ENCODE data around the gene KPNA5. TPM values are rescaled to one million over a fixed set of nuclear protein-coding genes. Genes with fewer than 3 reads are reported as not detected.

KPNA5 gene
- polyA plus RNA-seq, 1 donor from 2014 or later = 48.5 TPM

GRCh38 chr6:116672306-116672705 lies 8.7 kb upstream of the KPNA5 start:
- H3K4me3 ChIP-seq (ENCODE audit: low read length) = no peak overlapping the region
- TF ChIP-seq EZH2 (IDR thresholded peaks at IDR 0.05; ENCODE audit: borderline replicate concordance, insufficient read depth, low read length, poor library complexity, severe bottlenecking) (no peak), TAF1 (IDR thresholded peaks at IDR 0.05; ENCODE audit: low read depth) (no peak), REST (IDR thresholded peaks at IDR 0.05; ENCODE audit: borderline replicate concordance) (no peak), CTCF (IDR thresholded peaks at IDR 0.05; ENCODE audit: poor library complexity, severe bottlenecking) (no peak), POLR2AphosphoS5 (IDR thresholded peaks at IDR 0.05) (no peak), MXI1 (conservative IDR thresholded peaks at IDR 0.05; ENCODE audit: poor library complexity, severe bottlenecking) (no peak), RAD21 (conservative IDR thresholded peaks at IDR 0.05) (no peak), EP300 (conservative IDR thresholded peaks at IDR 0.05; ENCODE audit: poor library complexity, severe bottlenecking) (no peak), SMC3 (conservative IDR thresholded peaks at IDR 0.05; ENCODE audit: poor library complexity) (no peak)
- no peaks in the 10 kb centered on the region for H3K9me2 ChIP-seq (ENCODE audit: insufficient read depth, low read length)
- no peaks in the 10 kb centered on the region for H4K20me1 ChIP-seq (ENCODE audit: insufficient read depth)
- no peak overlapping the region for H3K27ac ChIP-seq (ENCODE audit: low read length)
- H3K27me3 ChIP-seq (ENCODE audit: insufficient read depth, low read depth, low read length) = no peaks in the 10 kb centered on the region
- H3K9me3 ChIP-seq (ENCODE audit: low read length) = no peaks in the 10 kb centered on the region
- H3K4me2 ChIP-seq (ENCODE audit: low read length) = no peak overlapping the region
- no peak overlapping the region for H2AFZ ChIP-seq (ENCODE audit: low read depth, low read length)
- no peaks in the 10 kb centered on the region for H3F3A ChIP-seq (ENCODE audit: insufficient read depth, low read length, poor library complexity, severe bottlenecking)
- H3K36me3 ChIP-seq (ENCODE audit: insufficient read depth, low read length) = no peaks in the 10 kb centered on the region
- peaks cover 12% of the 10 kb centered on the region for H3K79me2 ChIP-seq (replicated peaks; ENCODE audit: insufficient read depth, low read length)
- H3K9ac ChIP-seq (ENCODE audit: low read length) = no peak overlapping the region

GRCh38 chr6:116676021-116676420 lies 5.0 kb upstream of the KPNA5 start:
- H3K9me3 ChIP-seq (ENCODE audit: low read length) = no peaks in the 10 kb centered on the region
- H3K79me2 ChIP-seq (replicated peaks; ENCODE audit: insufficient read depth, low read length) = no peaks in the 10 kb centered on the region
- H3K9ac ChIP-seq (ENCODE audit: low read length) = no peak overlapping the region
- no peaks in the 10 kb centered on the region for H3K36me3 ChIP-seq (ENCODE audit: insufficient read depth, low read length)
- no peak overlapping the region for H3K27ac ChIP-seq (ENCODE audit: low read length)
- TF ChIP-seq SMC3 (conservative IDR thresholded peaks at IDR 0.05; ENCODE audit: poor library complexity) (no peak), TAF1 (IDR thresholded peaks at IDR 0.05; ENCODE audit: low read depth) (no peak), MXI1 (conservative IDR thresholded peaks at IDR 0.05; ENCODE audit: poor library complexity, severe bottlenecking) (no peak), EZH2 (IDR thresholded peaks at IDR 0.05; ENCODE audit: borderline replicate concordance, insufficient read depth, low read length, poor library complexity, severe bottlenecking) (no peak), RAD21 (conservative IDR thresholded peaks at IDR 0.05) (no peak), EP300 (conservative IDR thresholded peaks at IDR 0.05; ENCODE audit: poor library complexity, severe bottlenecking) (no peak), CTCF (IDR thresholded peaks at IDR 0.05; ENCODE audit: poor library complexity, severe bottlenecking) (no peak), REST (IDR thresholded peaks at IDR 0.05; ENCODE audit: borderline replicate concordance) (no peak), POLR2AphosphoS5 (IDR thresholded peaks at IDR 0.05) (no peak)
- H3K4me3 ChIP-seq (ENCODE audit: low read length) = no peak overlapping the region
- H3K27me3 ChIP-seq (ENCODE audit: insufficient read depth, low read depth, low read length) = no peaks in the 10 kb centered on the region
- no peak overlapping the region for H2AFZ ChIP-seq (ENCODE audit: low read depth, low read length)
- H3K9me2 ChIP-seq (ENCODE audit: insufficient read depth, low read length) = no peaks in the 10 kb centered on the region
- H3K4me2 ChIP-seq (ENCODE audit: low read length) = no peak overlapping the region
- H3F3A ChIP-seq (ENCODE audit: insufficient read depth, low read length, poor library complexity, severe bottlenecking) = no peaks in the 10 kb centered on the region
- H4K20me1 ChIP-seq (ENCODE audit: insufficient read depth) = no peaks in the 10 kb centered on the region

Data from neural cell (in vitro differentiated cells).